H1 (cell line): ENCODE results near the gene SH3RF2.

Experiments
- BRCA1 ChIP-seq: IDR thresholded peaks from 2 replicates; pipeline ENCODE4 v1.6.1; 2012; ENCODE audit warnings: low read depth, low read length, improper control_type of control experiment
- CHD1 ChIP-seq: IDR thresholded peaks from 2 replicates; pipeline ENCODE4 v1.6.1; 2012; ENCODE audit warnings: low read depth, low read length, improper control_type of control experiment
- EP300 ChIP-seq, 2 experiments: IDR thresholded peaks; 1 replicate in 1 of 2; 2 replicates in 1 of 2; pipeline ENCODE4 v1.6.1; 2011 to 2012; ENCODE audit warnings: low read depth in 2 of 2, low read length in 2 of 2, mild to moderate bottlenecking in 2 of 2, borderline replicate concordance in 1 of 2, inconsistent platforms in 1 of 2, moderate library complexity in 1 of 2
- GABPA ChIP-seq: IDR thresholded peaks from 2 replicates; pipeline ENCODE4 v1.6.1; 2011; ENCODE audit warnings: mild to moderate bottlenecking, low read length, moderate library complexity, borderline replicate concordance; ENCODE audit not compliant: insufficient read depth
- POLR2A ChIP-seq, 2 experiments: IDR thresholded peaks; 1 replicate in 1 of 2; 2 replicates in 1 of 2; pipeline ENCODE4 v1.6.1; 2011; ENCODE audit warnings: low read depth in 2 of 2, low read length in 2 of 2, mild to moderate bottlenecking in 2 of 2; ENCODE audit errors: control extremely low read depth in 1 of 2
- POLR2AphosphoS5 ChIP-seq: IDR thresholded peaks from 2 replicates; pipeline ENCODE4 v1.6.1; 2011; ENCODE audit warnings: low read depth, low read length
- POU5F1 ChIP-seq: IDR thresholded peaks from 2 replicates; pipeline ENCODE4 v1.6.1; 2011; ENCODE audit warnings: low read depth, mild to moderate bottlenecking, low read length, moderate library complexity
- SRF ChIP-seq: IDR thresholded peaks from 2 replicates; pipeline ENCODE4 v1.6.1; 2011; ENCODE audit warnings: mild to moderate bottlenecking, low read depth, low read length, moderate library complexity
- TAF1 ChIP-seq: IDR thresholded peaks from 2 replicates; pipeline ENCODE4 v1.6.1; 2011; ENCODE audit warnings: mild to moderate bottlenecking, low read depth, low read length
- TCF12 ChIP-seq: IDR thresholded peaks from 2 replicates; pipeline ENCODE4 v1.6.1; 2011; ENCODE audit warnings: low read depth, mild to moderate bottlenecking, low read length
- YY1 ChIP-seq: IDR thresholded peaks from 2 replicates; pipeline ENCODE4 v1.6.1; 2011; ENCODE audit warnings: low read depth, mild to moderate bottlenecking, low read length
- TF ChIP-seq, protein P1 (sequence below): IDR thresholded peaks from 2 replicates; pipeline ENCODE4 v1.6.1; 2012; ENCODE audit warnings: inconsistent platforms
- TF ChIP-seq, protein P2 (sequence below), 3 experiments: IDR thresholded peaks; 1 replicate in 2 of 3; 2 replicates in 1 of 3; pipeline versions ENCODE4 v1.5.1 to v1.6.1; 2011; ENCODE audit warnings: low read length in 3 of 3, mild to moderate bottlenecking in 3 of 3, inconsistent platforms in 2 of 3, low read depth in 1 of 3, moderate library complexity in 1 of 3; ENCODE audit not compliant: insufficient read depth in 1 of 3; ENCODE audit errors: control extremely low read depth in 1 of 3

DNA sequence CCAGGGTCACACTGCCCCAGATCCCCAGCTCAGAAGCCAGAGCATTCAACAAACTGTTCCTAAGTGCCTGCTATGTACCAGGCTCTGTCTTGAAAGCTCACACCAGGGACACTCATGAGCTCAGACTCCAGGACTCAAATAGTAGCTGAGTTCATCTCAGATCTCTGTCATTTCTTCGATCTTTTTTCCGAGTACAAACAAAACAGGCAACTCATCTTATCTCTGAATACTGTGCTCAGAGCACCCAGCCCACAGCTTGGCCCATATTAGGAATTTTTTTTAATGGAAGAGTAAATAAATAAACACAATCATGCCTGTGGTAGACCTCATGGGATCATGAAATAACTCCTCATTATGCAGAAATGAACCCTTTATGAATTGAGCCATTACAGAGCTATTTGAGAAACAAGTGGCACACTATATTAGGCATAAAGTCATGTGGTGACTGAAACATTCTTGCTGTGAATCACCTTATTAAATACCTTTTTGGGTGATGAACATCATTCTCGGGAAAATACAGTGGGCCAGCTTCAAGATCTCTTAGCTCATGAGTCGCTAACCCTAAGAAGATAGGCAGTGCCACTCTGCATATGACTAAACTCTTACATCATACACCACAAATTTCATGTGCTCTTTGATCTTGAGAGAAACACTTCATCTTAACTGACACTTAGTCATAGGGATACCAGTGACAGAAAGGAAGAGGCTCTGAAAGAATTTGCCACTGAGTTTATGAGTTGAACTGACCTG, 9.9 kb downstream of the SH3RF2 start:
- TF ChIP-seq CHD1: no peak
- TF ChIP-seq, protein P1, sequence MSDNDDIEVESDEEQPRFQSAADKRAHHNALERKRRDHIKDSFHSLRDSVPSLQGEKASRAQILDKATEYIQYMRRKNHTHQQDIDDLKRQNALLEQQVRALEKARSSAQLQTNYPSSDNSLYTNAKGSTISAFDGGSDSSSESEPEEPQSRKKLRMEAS: no peak
- TF ChIP-seq EP300 (IDR thresholded peaks at IDR 0.05; ENCODE audit: borderline replicate concordance in 1 of 2, low read depth in 2 of 2, low read length in 2 of 2): no peak
- TF ChIP-seq, protein P2, sequence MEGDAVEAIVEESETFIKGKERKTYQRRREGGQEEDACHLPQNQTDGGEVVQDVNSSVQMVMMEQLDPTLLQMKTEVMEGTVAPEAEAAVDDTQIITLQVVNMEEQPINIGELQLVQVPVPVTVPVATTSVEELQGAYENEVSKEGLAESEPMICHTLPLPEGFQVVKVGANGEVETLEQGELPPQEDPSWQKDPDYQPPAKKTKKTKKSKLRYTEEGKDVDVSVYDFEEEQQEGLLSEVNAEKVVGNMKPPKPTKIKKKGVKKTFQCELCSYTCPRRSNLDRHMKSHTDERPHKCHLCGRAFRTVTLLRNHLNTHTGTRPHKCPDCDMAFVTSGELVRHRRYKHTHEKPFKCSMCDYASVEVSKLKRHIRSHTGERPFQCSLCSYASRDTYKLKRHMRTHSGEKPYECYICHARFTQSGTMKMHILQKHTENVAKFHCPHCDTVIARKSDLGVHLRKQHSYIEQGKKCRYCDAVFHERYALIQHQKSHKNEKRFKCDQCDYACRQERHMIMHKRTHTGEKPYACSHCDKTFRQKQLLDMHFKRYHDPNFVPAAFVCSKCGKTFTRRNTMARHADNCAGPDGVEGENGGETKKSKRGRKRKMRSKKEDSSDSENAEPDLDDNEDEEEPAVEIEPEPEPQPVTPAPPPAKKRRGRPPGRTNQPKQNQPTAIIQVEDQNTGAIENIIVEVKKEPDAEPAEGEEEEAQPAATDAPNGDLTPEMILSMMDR (IDR thresholded peaks at IDR 0.05; ENCODE audit: control extremely low read depth in 1 of 3, insufficient read depth in 1 of 3, low read depth in 1 of 3, low read length in 3 of 3): no peak
- TF ChIP-seq BRCA1: no peak
- TF ChIP-seq TAF1: no peak
- no peak for TF ChIP-seq GABPA
- no peak for TF ChIP-seq POLR2AphosphoS5
- no peak for TF ChIP-seq POLR2A (IDR thresholded peaks at IDR 0.05; ENCODE audit: control extremely low read depth in 1 of 2, low read depth in 2 of 2, low read length in 2 of 2)
- TF ChIP-seq TCF12: no peak
- no peak for TF ChIP-seq POU5F1
- TF ChIP-seq YY1: no peak
- TF ChIP-seq SRF: no peak
